Measurements from ENCODE around the gene LIN7A. TPM values are rescaled to one million over a fixed set of nuclear protein-coding genes. Genes with fewer than 3 reads are reported as not detected.
A peak's percentile ranks its signal among the peaks of the same experiment; 100 is the strongest.

Gene LIN7A
- total RNA-seq, 1 donor = 6.5 TPM

- H3K27me3 ChIP-seq (ENCODE audit: insufficient read depth, low read length) = no peaks in the 10 kb centered on the region
- H3K4me3 ChIP-seq (ENCODE audit: insufficient read depth, low read length) = no peak overlapping the region
- no peaks in the 10 kb centered on the region for H3K9me3 ChIP-seq (ENCODE audit: low read depth, low read length)
- H3K4me1 ChIP-seq (ENCODE audit: insufficient read depth, low read length) = peaks cover 13% of the 10 kb centered on the region
- peaks cover 14% of the 10 kb centered on the region for H3K79me2 ChIP-seq (ENCODE audit: insufficient read depth, low read length)
- no peak overlapping the region for H3K4me2 ChIP-seq (ENCODE audit: insufficient read depth, low read length)
- no peak for TF ChIP-seq CTCF (IDR thresholded peaks at IDR 0.05; ENCODE audit: extremely low read depth, low read depth, low read length)
- no peak overlapping the region for H2AFZ ChIP-seq (ENCODE audit: low read length)
- H3K27ac ChIP-seq (ENCODE audit: low read depth, low read length) = no peak overlapping the region
- no peaks in the 10 kb centered on the region for H3K36me3 ChIP-seq (ENCODE audit: insufficient read depth, low read length)
- no peak for DNase-seq (ENCODE audit: insufficient read length, low spot score, missing footprints)
- no peaks in the 10 kb centered on the region for H4K20me1 ChIP-seq (ENCODE audit: insufficient read depth, low read length)
Observed at GRCh38 chr12:80895240-80895639, 42.5 kb downstream of the LIN7A start.

GRCh38 chr12:80894179-80894578, 43.6 kb downstream of the LIN7A start:
- no peak for TF ChIP-seq CTCF (IDR thresholded peaks at IDR 0.05; ENCODE audit: extremely low read depth, low read depth, low read length)
- Histone ChIP-seq H3K4me2 (ENCODE audit: insufficient read depth, low read length) (no peak overlapping the region), H3K4me3 (ENCODE audit: insufficient read depth, low read length) (no peak overlapping the region)

GRCh38 chr12:80892597-80893445, 44.9 kb downstream of the LIN7A start:
- Histone ChIP-seq H3K4me1 (ENCODE audit: insufficient read depth, low read length) (peaks cover 13% of the 10 kb centered on the region), H3K4me2 (ENCODE audit: insufficient read depth, low read length) (peak overlapping the region; percentile 49)
- TF ChIP-seq CTCF (IDR thresholded peaks at IDR 0.05; ENCODE audit: extremely low read depth, low read depth, low read length) = no peak

More at GRCh38 chr12:80894179-80894578, 43.6 kb downstream of the LIN7A start:
- H3K9me3 ChIP-seq (ENCODE audit: low read depth, low read length) = no peaks in the 10 kb centered on the region
- no peak overlapping the region for H3K27ac ChIP-seq (ENCODE audit: low read depth, low read length)
- H3K27me3 ChIP-seq (ENCODE audit: insufficient read depth, low read length) = no peaks in the 10 kb centered on the region
- H3K4me1 ChIP-seq (ENCODE audit: insufficient read depth, low read length) = peaks cover 13% of the 10 kb centered on the region
- no peaks in the 10 kb centered on the region for H3K36me3 ChIP-seq (ENCODE audit: insufficient read depth, low read length)
- no peaks in the 10 kb centered on the region for H4K20me1 ChIP-seq (ENCODE audit: insufficient read depth, low read length)
- H3K79me2 ChIP-seq (ENCODE audit: insufficient read depth, low read length) = peaks cover 14% of the 10 kb centered on the region
- no peak for DNase-seq (ENCODE audit: insufficient read length, low spot score, missing footprints)
- H2AFZ ChIP-seq (ENCODE audit: low read length) = no peak overlapping the region

DNA sequence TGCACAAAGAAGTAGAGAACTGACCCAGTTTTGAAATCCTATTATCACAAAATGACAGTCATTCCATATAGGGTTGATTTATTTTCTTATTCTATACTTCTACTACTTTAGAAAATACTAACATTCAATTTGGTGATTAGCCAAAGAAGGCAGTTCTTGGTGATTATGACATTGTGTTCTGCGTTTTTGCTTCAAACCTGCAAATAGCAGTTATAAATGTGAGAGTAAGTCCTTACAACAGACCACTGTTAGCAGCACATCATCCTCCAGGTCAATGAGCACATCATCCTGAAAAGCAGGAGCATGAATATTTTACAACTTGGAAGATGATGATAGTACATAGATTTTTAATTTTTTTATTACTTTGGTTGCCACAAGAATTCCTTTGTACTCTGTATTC, 53.1 kb downstream of the LIN7A start:
- no peak for DNase-seq (ENCODE audit: insufficient read length, low spot score, missing footprints)
- Histone ChIP-seq H3K9me3 (ENCODE audit: low read depth, low read length) (no peaks in the 10 kb centered on the region), H4K20me1 (ENCODE audit: insufficient read depth, low read length) (no peaks in the 10 kb centered on the region), H3K4me3 (ENCODE audit: insufficient read depth, low read length) (no peak overlapping the region), H3K27me3 (ENCODE audit: insufficient read depth, low read length) (no peaks in the 10 kb centered on the region), H3K4me2 (ENCODE audit: insufficient read depth, low read length) (no peak overlapping the region), H3K27ac (ENCODE audit: low read depth, low read length) (no peak overlapping the region), H3K79me2 (ENCODE audit: insufficient read depth, low read length) (no peaks in the 10 kb centered on the region), H3K4me1 (ENCODE audit: insufficient read depth, low read length) (peaks cover 10% of the 10 kb centered on the region), H3K36me3 (ENCODE audit: insufficient read depth, low read length) (no peaks in the 10 kb centered on the region), H2AFZ (ENCODE audit: low read length) (no peak overlapping the region)
- TF ChIP-seq CTCF (IDR thresholded peaks at IDR 0.05; ENCODE audit: extremely low read depth, low read depth, low read length) = no peak

More at GRCh38 chr12:80892597-80893445, 44.9 kb downstream of the LIN7A start:
- no peak for DNase-seq (ENCODE audit: insufficient read length, low spot score, missing footprints)
- no peaks in the 10 kb centered on the region for H3K36me3 ChIP-seq (ENCODE audit: insufficient read depth, low read length)
- H4K20me1 ChIP-seq (ENCODE audit: insufficient read depth, low read length) = no peaks in the 10 kb centered on the region
- peaks cover 14% of the 10 kb centered on the region for H3K79me2 ChIP-seq (ENCODE audit: insufficient read depth, low read length)
- H3K4me3 ChIP-seq (ENCODE audit: insufficient read depth, low read length) = no peak overlapping the region
- no peaks in the 10 kb centered on the region for H3K9me3 ChIP-seq (ENCODE audit: low read depth, low read length)
- H2AFZ ChIP-seq (ENCODE audit: low read length) = no peak overlapping the region
- H3K27ac ChIP-seq (ENCODE audit: low read depth, low read length) = no peak overlapping the region
- H3K27me3 ChIP-seq (ENCODE audit: insufficient read depth, low read length) = no peaks in the 10 kb centered on the region
